Loucy (cell line): ENCODE results near the gene TSSC4.
A peak's percentile ranks its signal among the peaks of the same experiment; 100 is the strongest.

Experiments
- H2AFZ ChIP-seq: fragments of 200-600 bp; sonication (generic); 2 replicates; pipeline ENCODE4 v1.6.0; 2016; ENCODE audit warnings: antibody characterized with exemption, mild to moderate bottlenecking, low read length, moderate library complexity
- H3F3A ChIP-seq: fragments of 200-600 bp; 2 replicates; pipeline ENCODE4 v1.6.0; 2016; ENCODE audit warnings: antibody characterized with exemption, low read depth, mild to moderate bottlenecking
- H3K27me3 ChIP-seq: fragments of 200-600 bp; sonication (generic); 2 replicates; pipeline ENCODE4 v1.6.1; 2014; ENCODE audit warnings: low read length, mild to moderate bottlenecking; ENCODE audit not compliant: insufficient read depth, poor library complexity, severe bottlenecking
- H3K36me3 ChIP-seq: fragments of 200-600 bp; sonication (generic); 2 replicates; pipeline ENCODE4 v1.6.1; 2016; ENCODE audit warnings: low read length; ENCODE audit not compliant: insufficient read depth
- H3K4me1 ChIP-seq: fragments of 200-600 bp; sonication (generic); 2 replicates; pipeline ENCODE4 v1.5.1; 2014; ENCODE audit warnings: low read length, mild to moderate bottlenecking; ENCODE audit not compliant: insufficient read depth, poor library complexity, severe bottlenecking
- H3K4me2 ChIP-seq: fragments of 200-600 bp; sonication (generic); 2 replicates; pipeline ENCODE4 v1.6.0; 2014; ENCODE audit warnings: antibody characterized with exemption, low read length, low read depth, mild to moderate bottlenecking; ENCODE audit not compliant: poor library complexity, severe bottlenecking
- H3K4me3 ChIP-seq: fragments of 200-600 bp; sonication (generic); 2 replicates; pipeline ENCODE4 v1.5.1; 2014; ENCODE audit warnings: low read length, mild to moderate bottlenecking, mixed read lengths; ENCODE audit not compliant: poor library complexity, severe bottlenecking
- H3K79me2 ChIP-seq: fragments of 200-600 bp; sonication (generic); 2 replicates; pipeline ENCODE4 v1.6.1; 2014; ENCODE audit warnings: low read length; ENCODE audit not compliant: insufficient read depth
- H3K9ac ChIP-seq: fragments of 200-600 bp; sonication (generic); 2 replicates; pipeline ENCODE4 v1.6.0; 2014; ENCODE audit warnings: mild to moderate bottlenecking, low read depth, low read length, moderate library complexity; ENCODE audit not compliant: poor library complexity, severe bottlenecking
- H3K9me2 ChIP-seq: fragments of 200-600 bp; sonication (generic); replicated peaks from 2 replicates; pipeline ENCODE4 v1.6.1; 2016; ENCODE audit warnings: low read depth, low read length, mixed read lengths
- H3K9me3 ChIP-seq: fragments of 200-600 bp; sonication (generic); 2 replicates; pipeline ENCODE4 v1.6.1; 2014; ENCODE audit warnings: mild to moderate bottlenecking, antibody characterized with exemption, low read length, low read depth; ENCODE audit not compliant: insufficient read depth
- H4K20me1 ChIP-seq: fragments of 200-600 bp; sonication (generic); 2 replicates; pipeline ENCODE4 v1.6.0; 2014; ENCODE audit warnings: antibody characterized with exemption, low read length, mild to moderate bottlenecking; ENCODE audit not compliant: insufficient read depth, poor library complexity, severe bottlenecking
- EZH2phosphoT487 ChIP-seq: fragments of 200-600 bp; IDR thresholded peaks from 2 replicates; pipeline ENCODE4 v1.6.1; 2018; ENCODE audit warnings: antibody characterized with exemption, mild to moderate bottlenecking, moderate library complexity, borderline replicate concordance
- TF ChIP-seq, protein P1 (sequence below): fragments of 200-600 bp; sonication (generic); conservative IDR thresholded peaks from 2 replicates; pipeline ENCODE4 v1.5.1; 2014; ENCODE audit warnings: mild to moderate bottlenecking, antibody characterized with exemption, low read length

Gene TSSC4

DNA sequence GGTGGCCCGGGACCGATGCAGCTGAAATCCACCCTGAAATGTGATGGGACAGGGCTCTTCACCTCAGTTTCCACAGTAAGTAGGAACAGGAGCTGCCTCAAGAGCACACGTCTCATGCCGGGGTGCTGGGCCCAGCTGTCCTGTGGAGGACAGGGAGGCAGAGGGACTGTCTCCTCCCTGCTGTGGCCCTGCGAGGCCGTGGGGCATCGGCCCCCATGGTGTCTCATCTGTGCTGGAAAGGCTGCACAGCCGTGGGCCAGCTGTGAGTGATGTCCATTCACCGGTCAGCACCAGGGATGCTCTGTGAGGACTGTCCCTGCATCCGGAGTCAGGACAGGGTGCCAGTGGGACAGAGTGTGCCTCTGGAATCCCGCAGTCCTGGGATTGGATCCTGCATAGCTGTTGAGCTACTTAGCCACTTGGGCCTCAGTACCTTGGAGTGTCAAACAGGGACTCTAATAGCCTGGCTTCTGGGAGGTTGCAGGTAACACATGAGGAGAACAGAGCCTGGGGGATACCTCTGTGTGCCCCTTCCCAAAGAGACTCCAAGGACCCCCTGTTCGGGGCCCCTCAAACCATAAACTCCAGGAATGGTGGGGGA, 27.3 kb downstream of the TSSC4 start:
- Histone ChIP-seq H3K9me2 (no peaks in the 10 kb centered on the region), H3K4me2 (no peak overlapping the region), H3K4me3 (no peak overlapping the region), H3K9me3 (no peaks in the 10 kb centered on the region), H3F3A (no peaks in the 10 kb centered on the region), H3K36me3 (no peaks in the 10 kb centered on the region), H2AFZ (no peak overlapping the region), H3K9ac (no peak overlapping the region), H4K20me1 (no peaks in the 10 kb centered on the region), H3K27me3 (no peaks in the 10 kb centered on the region), H3K79me2 (no peaks in the 10 kb centered on the region), H3K4me1 (no peaks in the 10 kb centered on the region)
- TF ChIP-seq, protein P1, sequence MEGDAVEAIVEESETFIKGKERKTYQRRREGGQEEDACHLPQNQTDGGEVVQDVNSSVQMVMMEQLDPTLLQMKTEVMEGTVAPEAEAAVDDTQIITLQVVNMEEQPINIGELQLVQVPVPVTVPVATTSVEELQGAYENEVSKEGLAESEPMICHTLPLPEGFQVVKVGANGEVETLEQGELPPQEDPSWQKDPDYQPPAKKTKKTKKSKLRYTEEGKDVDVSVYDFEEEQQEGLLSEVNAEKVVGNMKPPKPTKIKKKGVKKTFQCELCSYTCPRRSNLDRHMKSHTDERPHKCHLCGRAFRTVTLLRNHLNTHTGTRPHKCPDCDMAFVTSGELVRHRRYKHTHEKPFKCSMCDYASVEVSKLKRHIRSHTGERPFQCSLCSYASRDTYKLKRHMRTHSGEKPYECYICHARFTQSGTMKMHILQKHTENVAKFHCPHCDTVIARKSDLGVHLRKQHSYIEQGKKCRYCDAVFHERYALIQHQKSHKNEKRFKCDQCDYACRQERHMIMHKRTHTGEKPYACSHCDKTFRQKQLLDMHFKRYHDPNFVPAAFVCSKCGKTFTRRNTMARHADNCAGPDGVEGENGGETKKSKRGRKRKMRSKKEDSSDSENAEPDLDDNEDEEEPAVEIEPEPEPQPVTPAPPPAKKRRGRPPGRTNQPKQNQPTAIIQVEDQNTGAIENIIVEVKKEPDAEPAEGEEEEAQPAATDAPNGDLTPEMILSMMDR: no peak
- TF ChIP-seq EZH2phosphoT487: no peak

DNA sequence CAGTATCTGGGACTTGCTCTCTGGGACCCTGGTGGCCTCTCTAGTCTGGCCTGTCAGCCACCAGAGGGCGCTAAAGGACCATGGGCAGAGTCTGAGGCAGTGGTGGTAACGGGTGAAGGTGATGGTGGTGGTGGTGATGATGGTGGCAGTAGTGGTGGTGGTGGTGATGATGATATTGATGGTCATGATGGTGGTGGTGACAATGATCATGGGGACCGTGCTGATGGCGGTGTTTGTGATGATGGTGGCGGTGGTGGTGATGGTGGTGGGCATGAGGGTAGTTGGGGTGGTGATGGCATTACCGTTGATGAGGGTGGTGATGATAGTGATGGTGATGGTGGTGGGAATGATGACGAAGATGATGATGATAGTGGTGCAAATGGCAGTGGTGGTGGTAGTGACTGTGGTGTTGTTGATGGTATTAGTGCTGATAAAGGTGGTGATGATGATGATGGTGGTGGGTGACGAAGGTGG, 27.8 kb downstream of the TSSC4 start:
- no peak overlapping the region for H3K4me3 ChIP-seq
- H3K4me1 ChIP-seq: no peaks in the 10 kb centered on the region
- H3K4me2 ChIP-seq: no peak overlapping the region
- H3K27me3 ChIP-seq: no peaks in the 10 kb centered on the region
- H3K79me2 ChIP-seq: no peaks in the 10 kb centered on the region
- H3K9me3 ChIP-seq: no peaks in the 10 kb centered on the region
- TF ChIP-seq, protein P1: peak; percentile 98
- TF ChIP-seq EZH2phosphoT487: no peak
- no peaks in the 10 kb centered on the region for H3K36me3 ChIP-seq
- H4K20me1 ChIP-seq: no peaks in the 10 kb centered on the region
- no peak overlapping the region for H3K9ac ChIP-seq
- no peaks in the 10 kb centered on the region for H3K9me2 ChIP-seq
- no peak overlapping the region for H2AFZ ChIP-seq
- H3F3A ChIP-seq: no peaks in the 10 kb centered on the region

- H3K4me1 ChIP-seq: no peaks in the 10 kb centered on the region
- H3K9me2 ChIP-seq: no peaks in the 10 kb centered on the region
- H4K20me1 ChIP-seq: no peaks in the 10 kb centered on the region
- TF ChIP-seq, protein P1: no peak
- no peak for TF ChIP-seq EZH2phosphoT487
- H3K4me3 ChIP-seq: no peak overlapping the region
- no peaks in the 10 kb centered on the region for H3K79me2 ChIP-seq
- no peaks in the 10 kb centered on the region for H3K36me3 ChIP-seq
- no peaks in the 10 kb centered on the region for H3F3A ChIP-seq
- H3K4me2 ChIP-seq: no peak overlapping the region
- H3K9me3 ChIP-seq: no peaks in the 10 kb centered on the region
- H3K27me3 ChIP-seq: no peaks in the 10 kb centered on the region
- H2AFZ ChIP-seq: no peak overlapping the region
- no peak overlapping the region for H3K9ac ChIP-seq
Measured at GRCh38 chr11:2431395-2431794, 30.8 kb downstream of the TSSC4 start.
